Measurements from ENCODE around the gene CDKN2B-AS1. TPM values are rescaled to one million over a fixed set of nuclear protein-coding genes. Genes with fewer than 3 reads are reported as not detected.
A peak's percentile ranks its signal among the peaks of the same experiment; 100 is the strongest.

CDKN2B-AS1 gene
- total RNA-seq, 8 experiments from 2014 or later = 2.1 to 12.2 (median 3.9) TPM

- H3K27ac ChIP-seq = no peak overlapping the region
- ATAC-seq (replicated peaks in 6 of 8) = no peak
- H3K4me1 ChIP-seq (replicated peaks in 1 of 2) = no peaks in the 10 kb centered on the region
- in situ Hi-C loops (cut with MboI; ENCODE audit: low pct_unique_long_range_greater_than_20kb in 2 of 9, low sequenced_read_pairs in 9 of 9, unreplicated experiment in 9 of 9) = no loop called here
- 17 to 100% (median 57%) methylated on average over 1 of the region's 1 CpG; no CpG with 5 or more reads in 7 of the 10 experiments for WGBS, 10 experiments
- H3K4me3 ChIP-seq = no peak overlapping the region
Observed at GRCh38 chr9:22097707-22098106, 103.1 kb downstream of the CDKN2B-AS1 start.

GRCh38 chr9:22098643-22099332 is 104.2 kb downstream of the CDKN2B-AS1 start:
- in situ Hi-C loops (cut with MboI; ENCODE audit: low pct_unique_long_range_greater_than_20kb in 2 of 9, low sequenced_read_pairs in 9 of 9, unreplicated experiment in 9 of 9) = no loop called here
- WGBS, 10 experiments = 57 to 100% (median 85%) methylated on average over 1 to 3 of the region's 3 CpGs; no CpG with 5 or more reads in 1 of the 10 experiments
- H3K4me3 ChIP-seq = no peak overlapping the region
- ATAC-seq (replicated peaks in 6 of 8) = peak in 1 of 8 experiments; percentile 14
- H3K4me1 ChIP-seq (replicated peaks in 1 of 2) = no peaks in the 10 kb centered on the region
- H3K27ac ChIP-seq = no peak overlapping the region

- Histone ChIP-seq H3K27ac (no peak overlapping the region), H3K4me1 (replicated peaks in 1 of 2) (no peaks in the 10 kb centered on the region), H3K4me3 (no peak overlapping the region)
- 57 to 100% (median 85%) methylated on average over 1 to 2 of the region's 2 CpGs; no CpG with 5 or more reads in 2 of the 10 experiments for whole genome bisulfite sequencing, 10 experiments
- in situ Hi-C loops (cut with MboI; ENCODE audit: low pct_unique_long_range_greater_than_20kb in 2 of 9, low sequenced_read_pairs in 9 of 9, unreplicated experiment in 9 of 9) = loop anchor here in 1 of 9 experiments (25.0 kb wide), 1 partner anchor 112 kb away; no protein-coding TSS in a partner anchor
- no peak for ATAC-seq (replicated peaks in 6 of 8)
Observed at GRCh38 chr9:22100626-22101025, 106.0 kb downstream of the CDKN2B-AS1 start.

GRCh38 chr9:22102146-22103053 is 107.8 kb downstream of the CDKN2B-AS1 start:
- ATAC-seq (replicated peaks in 6 of 8) = peak in 1 of 8 experiments; percentile 13
- H3K4me1 ChIP-seq (replicated peaks in 1 of 2) = no peaks in the 10 kb centered on the region
- in situ Hi-C loops (cut with MboI; ENCODE audit: low pct_unique_long_range_greater_than_20kb in 2 of 9, low sequenced_read_pairs in 9 of 9, unreplicated experiment in 9 of 9) = loop anchor here in 1 of 9 experiments (25.0 kb wide), 1 partner anchor 110 kb away; no protein-coding TSS in a partner anchor
- H3K4me3 ChIP-seq = no peak overlapping the region
- 60 to 100% (median 90%) methylated on average over 1 to 4 of the region's 4 CpGs; no CpG with 5 or more reads in 1 of the 10 experiments for WGBS, 10 experiments
- H3K27ac ChIP-seq = no peak overlapping the region

- WGBS, 10 experiments = 65 to 96% (median 88%) methylated on average over 2 to 4 of the region's 4 CpGs; no CpG with 5 or more reads in 1 of the 10 experiments
- in situ Hi-C loops (cut with MboI; ENCODE audit: low pct_unique_long_range_greater_than_20kb in 2 of 9, low sequenced_read_pairs in 9 of 9, unreplicated experiment in 9 of 9) = loop anchor here in 1 of 9 experiments (25.0 kb wide), 1 partner anchor 108 kb away; no protein-coding TSS in a partner anchor
- H3K27ac ChIP-seq = no peak overlapping the region
- no peak for ATAC-seq (replicated peaks in 6 of 8)
- no peak overlapping the region for H3K4me3 ChIP-seq
- no peaks in the 10 kb centered on the region for H3K4me1 ChIP-seq (replicated peaks in 1 of 2)
Observed at GRCh38 chr9:22103685-22104575, 109.3 kb downstream of the CDKN2B-AS1 start.

GRCh38 chr9:22105005-22105722 is 110.6 kb downstream of the CDKN2B-AS1 start:
- 54 to 96% (median 85%) methylated on average over 1 to 4 of the region's 4 CpGs; no CpG with 5 or more reads in 2 of the 10 experiments for WGBS, 10 experiments
- Histone ChIP-seq H3K4me3 (no peak overlapping the region), H3K4me1 (replicated peaks in 1 of 2) (no peaks in the 10 kb centered on the region), H3K27ac (no peak overlapping the region)
- in situ Hi-C loops (cut with MboI; ENCODE audit: low pct_unique_long_range_greater_than_20kb in 2 of 9, low sequenced_read_pairs in 9 of 9, unreplicated experiment in 9 of 9) = loop anchor here in 1 of 9 experiments (25.0 kb wide), 1 partner anchor 107 kb away; no protein-coding TSS in a partner anchor
- ATAC-seq (replicated peaks in 6 of 8) = no peak

- Histone ChIP-seq H3K4me1 (replicated peaks in 1 of 2) (no peaks in the 10 kb centered on the region), H3K27ac (no peak overlapping the region), H3K4me3 (no peak overlapping the region)
- 64 to 100% (median 90%) methylated on average over 2 to 5 of the region's 6 CpGs for WGBS, 10 experiments
- no peak for ATAC-seq (replicated peaks in 6 of 8)
- in situ Hi-C loops (cut with MboI; ENCODE audit: low pct_unique_long_range_greater_than_20kb in 2 of 9, low sequenced_read_pairs in 9 of 9, unreplicated experiment in 9 of 9) = loop anchor here in 1 of 9 experiments (25.0 kb wide), 1 partner anchor 105 kb away; no protein-coding TSS in a partner anchor
Observed at GRCh38 chr9:22107202-22108045, 112.8 kb downstream of the CDKN2B-AS1 start.

GRCh38 chr9:22108581-22109370 is 114.2 kb downstream of the CDKN2B-AS1 start:
- in situ Hi-C loops (cut with MboI; ENCODE audit: low pct_unique_long_range_greater_than_20kb in 2 of 9, low sequenced_read_pairs in 9 of 9, unreplicated experiment in 9 of 9) = loop anchor here in 1 of 9 experiments (25.0 kb wide), 1 partner anchor 104 kb away; no protein-coding TSS in a partner anchor

GRCh38 chr9:22111176-22111953 is 116.8 kb downstream of the CDKN2B-AS1 start:
- no peaks in the 10 kb centered on the region for H3K4me1 ChIP-seq (replicated peaks in 1 of 2)
- in situ Hi-C loops (cut with MboI; ENCODE audit: low pct_unique_long_range_greater_than_20kb in 2 of 9, low sequenced_read_pairs in 9 of 9, unreplicated experiment in 9 of 9) = loop anchor here in 1 of 9 experiments (25.0 kb wide), 1 partner anchor 101 kb away; no protein-coding TSS in a partner anchor
- H3K27ac ChIP-seq = no peak overlapping the region
- 18 to 100% (median 78%) methylated on average over 1 to 2 of the region's 2 CpGs; no CpG with 5 or more reads in 3 of the 10 experiments for WGBS, 10 experiments
- ATAC-seq (replicated peaks in 6 of 8) = no peak
- H3K4me3 ChIP-seq = no peak overlapping the region

More at GRCh38 chr9:22108581-22109370, 114.2 kb downstream of the CDKN2B-AS1 start:
- H3K4me3 ChIP-seq = no peak overlapping the region
- 54 to 100% (median 74%) methylated on average over 2 to 4 of the region's 4 CpGs for WGBS, 10 experiments
- H3K27ac ChIP-seq = no peak overlapping the region
- no peaks in the 10 kb centered on the region for H3K4me1 ChIP-seq (replicated peaks in 1 of 2)
- no peak for ATAC-seq (replicated peaks in 6 of 8)

GRCh38 chr9:22111954-22112247 is 117.3 kb downstream of the CDKN2B-AS1 start:
- Histone ChIP-seq H3K4me1 (replicated peaks in 1 of 2) (no peaks in the 10 kb centered on the region), H3K4me3 (no peak overlapping the region), H3K27ac (no peak overlapping the region)
- no peak for ATAC-seq (replicated peaks in 6 of 8)
- in situ Hi-C loops (cut with MboI; ENCODE audit: low pct_unique_long_range_greater_than_20kb in 2 of 9, low sequenced_read_pairs in 9 of 9, unreplicated experiment in 9 of 9) = loop anchor here in 1 of 9 experiments (25.0 kb wide), 1 partner anchor 100 kb away; no protein-coding TSS in a partner anchor

Data from motor neuron (in vitro differentiated cells).